ENCODE results near the gene RASGRP2.

GRCh38 chr11:64728757-64729365 lies 15.1 kb downstream of the RASGRP2 start:
- TF ChIP-seq CTCF (IDR thresholded peaks at IDR 0.05): no peak
- no peak for TF ChIP-seq POLR2A (IDR thresholded peaks at IDR 0.05)
